ENCODE results near the gene NCAM2. TPM values are rescaled to one million over a fixed set of nuclear protein-coding genes. Genes with fewer than 3 reads are reported as not detected.

NCAM2 gene
- total RNA-seq, 1 donor from 2014 or later: under 0.01 TPM

- Histone ChIP-seq H3K27me3 (ENCODE audit: control insufficient read depth, insufficient read depth, low read length) (no peaks in the 10 kb centered on the region), H3K4me3 (ENCODE audit: low read depth, low read length) (no peak overlapping the region), H3K36me3 (ENCODE audit: control insufficient read depth, insufficient read depth, low read length) (no peaks in the 10 kb centered on the region)
- no peak for DNase-seq (ENCODE audit: low read depth)
- TF ChIP-seq CTCF (IDR thresholded peaks at IDR 0.05; ENCODE audit: insufficient read depth, low read length, poor library complexity, severe bottlenecking): no peak
Measured at GRCh38 chr21:21028275-21028820, 30.1 kb downstream of the NCAM2 start.

- no peak for TF ChIP-seq CTCF (IDR thresholded peaks at IDR 0.05; ENCODE audit: insufficient read depth, low read length, poor library complexity, severe bottlenecking)
- no peaks in the 10 kb centered on the region for H3K36me3 ChIP-seq (ENCODE audit: control insufficient read depth, insufficient read depth, low read length)
- DNase-seq (ENCODE audit: low read depth): no peak
Measured at GRCh38 chr21:21029164-21029563, 31.0 kb downstream of the NCAM2 start.

DNA sequence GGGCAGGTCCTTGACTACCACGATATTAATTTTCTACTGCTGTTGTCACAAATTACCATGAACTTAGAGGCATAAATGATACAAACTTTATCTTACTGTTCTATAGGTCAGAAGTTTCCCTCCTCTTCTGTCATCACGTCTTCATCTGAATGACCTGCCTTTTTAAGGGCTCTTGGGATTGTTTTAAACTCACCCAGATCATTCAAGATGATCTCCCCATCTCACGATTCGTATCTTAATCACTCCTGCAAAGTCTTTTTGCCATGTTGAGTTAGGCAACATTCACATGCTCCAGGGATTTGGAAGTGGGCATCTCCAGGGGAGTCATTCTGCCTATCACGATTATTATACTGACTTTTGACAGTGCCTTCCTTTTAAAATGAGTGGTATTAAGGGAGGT is 32.1 kb downstream of the NCAM2 start:
- Histone ChIP-seq H3K4me3 (ENCODE audit: low read depth, low read length) (no peak overlapping the region), H3K36me3 (ENCODE audit: control insufficient read depth, insufficient read depth, low read length) (no peaks in the 10 kb centered on the region), H3K27me3 (ENCODE audit: control insufficient read depth, insufficient read depth, low read length) (no peaks in the 10 kb centered on the region)
- no peak for TF ChIP-seq CTCF (IDR thresholded peaks at IDR 0.05; ENCODE audit: insufficient read depth, low read length, poor library complexity, severe bottlenecking)
- DNase-seq (ENCODE audit: low read depth): no peak

More at GRCh38 chr21:21029164-21029563, 31.0 kb downstream of the NCAM2 start:
- no peaks in the 10 kb centered on the region for H3K27me3 ChIP-seq (ENCODE audit: control insufficient read depth, insufficient read depth, low read length)
- no peak overlapping the region for H3K4me3 ChIP-seq (ENCODE audit: low read depth, low read length)

DNA sequence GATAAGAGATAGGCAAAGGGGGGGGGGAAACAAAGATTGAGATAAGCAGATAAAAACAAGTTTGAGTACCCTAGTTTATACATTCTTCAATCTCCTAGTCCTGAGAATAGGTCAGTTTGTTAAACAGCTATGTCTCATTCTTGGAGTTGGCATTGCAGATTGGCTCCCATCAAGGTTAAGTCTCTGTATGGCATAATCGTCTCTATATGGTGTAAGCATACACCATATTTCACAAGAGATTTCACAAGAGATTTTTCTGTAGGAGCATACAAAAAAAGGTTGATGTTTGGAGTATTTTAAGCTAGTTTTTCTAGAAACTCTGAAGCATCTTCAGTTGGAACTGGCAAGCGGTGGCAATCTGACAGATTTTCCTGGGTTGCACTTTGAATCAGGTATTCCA is 35.8 kb downstream of the NCAM2 start:
- no peak for TF ChIP-seq CTCF (IDR thresholded peaks at IDR 0.05; ENCODE audit: insufficient read depth, low read length, poor library complexity, severe bottlenecking)
- no peaks in the 10 kb centered on the region for H3K27me3 ChIP-seq (ENCODE audit: control insufficient read depth, insufficient read depth, low read length)
- DNase-seq (ENCODE audit: low read depth): no peak
- H3K36me3 ChIP-seq (ENCODE audit: control insufficient read depth, insufficient read depth, low read length): no peaks in the 10 kb centered on the region
- H3K4me3 ChIP-seq (ENCODE audit: low read depth, low read length): no peak overlapping the region

DNA sequence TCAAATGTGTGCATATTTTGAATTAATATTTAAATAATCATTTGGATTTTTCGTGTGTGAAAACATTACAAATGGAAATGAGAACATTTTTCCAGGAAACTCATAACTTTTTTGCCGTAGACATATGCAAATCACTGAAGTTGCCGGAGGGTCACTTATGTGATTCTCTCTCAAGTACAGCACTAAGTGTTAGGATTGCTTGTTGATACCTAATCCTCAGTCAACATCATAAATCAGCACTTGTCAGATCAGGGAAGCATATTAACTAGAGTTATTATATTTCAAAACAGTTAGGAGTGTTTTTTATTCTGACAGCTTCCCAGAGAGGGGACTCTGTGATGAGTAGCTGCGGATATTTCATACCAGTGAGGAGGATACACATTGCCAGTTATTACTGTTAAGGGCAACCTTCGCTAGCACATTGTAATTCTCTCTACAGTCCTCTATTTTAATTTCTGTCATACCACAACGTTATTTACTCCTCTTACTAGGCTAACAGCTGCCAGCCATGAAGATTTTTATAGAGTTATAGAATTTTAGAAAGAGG is 41.5 kb downstream of the NCAM2 start:
- Histone ChIP-seq H3K4me3 (ENCODE audit: low read depth, low read length) (no peak overlapping the region), H3K36me3 (ENCODE audit: control insufficient read depth, insufficient read depth, low read length) (no peaks in the 10 kb centered on the region), H3K27me3 (ENCODE audit: control insufficient read depth, insufficient read depth, low read length) (no peaks in the 10 kb centered on the region)
- DNase-seq (ENCODE audit: low read depth): no peak
- TF ChIP-seq CTCF (IDR thresholded peaks at IDR 0.05; ENCODE audit: insufficient read depth, low read length, poor library complexity, severe bottlenecking): no peak

DNA sequence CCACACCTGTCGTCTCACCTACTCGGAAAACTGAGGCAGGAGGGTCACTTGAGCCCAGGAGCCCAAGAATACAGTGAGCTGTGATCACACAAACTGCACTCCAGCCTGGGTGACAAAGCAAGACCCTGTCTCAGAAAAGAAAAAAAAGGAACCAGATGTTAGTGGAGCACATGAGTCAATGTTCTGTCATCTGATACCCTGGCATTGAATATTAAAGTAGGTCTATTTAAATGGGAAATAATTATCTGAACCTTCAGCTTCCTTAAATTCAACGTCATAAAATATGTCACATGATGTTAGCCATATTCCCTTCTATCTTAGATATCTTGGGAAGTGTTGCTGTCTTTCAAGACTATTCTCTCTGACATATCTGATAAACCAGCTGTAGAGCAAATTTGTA is 47.3 kb downstream of the NCAM2 start:
- Histone ChIP-seq H3K27me3 (ENCODE audit: control insufficient read depth, insufficient read depth, low read length) (no peaks in the 10 kb centered on the region), H3K36me3 (ENCODE audit: control insufficient read depth, insufficient read depth, low read length) (no peaks in the 10 kb centered on the region), H3K4me3 (ENCODE audit: low read depth, low read length) (no peak overlapping the region)
- DNase-seq (ENCODE audit: low read depth): no peak
- TF ChIP-seq CTCF (IDR thresholded peaks at IDR 0.05; ENCODE audit: insufficient read depth, low read length, poor library complexity, severe bottlenecking): no peak

Data from kidney epithelial cell (primary cell).